Measurements from ENCODE around the gene PPP6R2. TPM values are rescaled to one million over a fixed set of nuclear protein-coding genes. Genes with fewer than 3 reads are reported as not detected.

Gene PPP6R2
- total and polyA plus RNA-seq, 2 donors (not counting 3 experiments of a cell fraction or from before 2014, with no cell fraction given): 38.6 to 54.6 TPM

- no peak for FAIRE-seq
- DNase-seq (ENCODE audit: low read depth, low spot score): no peak
- no peaks in the 10 kb centered on the region for H4K20me1 ChIP-seq (replicated peaks; ENCODE audit: control insufficient read depth, extremely low read depth, insufficient read depth, low read length)
- no peak for TF ChIP-seq JUN (IDR thresholded peaks at IDR 0.05; ENCODE audit: borderline replicate concordance, insufficient read depth, insufficient read length, low read depth)
- TF ChIP-seq, protein P1, sequence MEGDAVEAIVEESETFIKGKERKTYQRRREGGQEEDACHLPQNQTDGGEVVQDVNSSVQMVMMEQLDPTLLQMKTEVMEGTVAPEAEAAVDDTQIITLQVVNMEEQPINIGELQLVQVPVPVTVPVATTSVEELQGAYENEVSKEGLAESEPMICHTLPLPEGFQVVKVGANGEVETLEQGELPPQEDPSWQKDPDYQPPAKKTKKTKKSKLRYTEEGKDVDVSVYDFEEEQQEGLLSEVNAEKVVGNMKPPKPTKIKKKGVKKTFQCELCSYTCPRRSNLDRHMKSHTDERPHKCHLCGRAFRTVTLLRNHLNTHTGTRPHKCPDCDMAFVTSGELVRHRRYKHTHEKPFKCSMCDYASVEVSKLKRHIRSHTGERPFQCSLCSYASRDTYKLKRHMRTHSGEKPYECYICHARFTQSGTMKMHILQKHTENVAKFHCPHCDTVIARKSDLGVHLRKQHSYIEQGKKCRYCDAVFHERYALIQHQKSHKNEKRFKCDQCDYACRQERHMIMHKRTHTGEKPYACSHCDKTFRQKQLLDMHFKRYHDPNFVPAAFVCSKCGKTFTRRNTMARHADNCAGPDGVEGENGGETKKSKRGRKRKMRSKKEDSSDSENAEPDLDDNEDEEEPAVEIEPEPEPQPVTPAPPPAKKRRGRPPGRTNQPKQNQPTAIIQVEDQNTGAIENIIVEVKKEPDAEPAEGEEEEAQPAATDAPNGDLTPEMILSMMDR (IDR thresholded peaks at IDR 0.05; ENCODE audit: extremely low read depth in 1 of 2, insufficient read depth in 1 of 2, low read depth in 1 of 2, low read length in 2 of 2): no peak
- TF ChIP-seq MAX (IDR thresholded peaks at IDR 0.05; ENCODE audit: insufficient read depth, insufficient read length): no peak
- no peak for TF ChIP-seq POLR2A (IDR thresholded peaks at IDR 0.05; ENCODE audit: low read depth, low read length)
- TF ChIP-seq FOS (IDR thresholded peaks at IDR 0.05; ENCODE audit: borderline replicate concordance, insufficient read depth, low read length): no peak
- no peak for TF ChIP-seq EZH2 (IDR thresholded peaks at IDR 0.05; ENCODE audit: borderline replicate concordance, low read depth, low read length, severe bottlenecking)
- no peak for TF ChIP-seq MYC (IDR thresholded peaks at IDR 0.05; ENCODE audit: low read depth, low read length)
- TF ChIP-seq GATA2 (IDR thresholded peaks at IDR 0.05; ENCODE audit: insufficient read depth, insufficient read length, low read depth, low read length): no peak
- TF ChIP-seq POLR2AphosphoS5 (IDR thresholded peaks at IDR 0.05; ENCODE audit: insufficient read depth, low read depth, low read length): no peak
- H3K9ac ChIP-seq (replicated peaks; ENCODE audit: extremely low read depth, insufficient read depth, low read length): no peak overlapping the region
- H2AFZ ChIP-seq (ENCODE audit: low read depth, low read length): no peak overlapping the region
- no peak overlapping the region for H3K4me2 ChIP-seq (ENCODE audit: insufficient read depth, low read length)
- no peak overlapping the region for H3K4me3 ChIP-seq (replicated peaks in 1 of 3; ENCODE audit: insufficient read depth in 1 of 3, low read depth in 1 of 3, low read length in 3 of 3)
- no peaks in the 10 kb centered on the region for H3K9me1 ChIP-seq (replicated peaks; ENCODE audit: control insufficient read depth, extremely low read depth, insufficient read depth, low read length)
- dilution Hi-C loops (cut with MboI; ENCODE audit: extremely low pct_ligation_motif_present, low sequenced_read_pairs): no loop called here
- no peaks in the 10 kb centered on the region for H3K9me3 ChIP-seq (replicated peaks; ENCODE audit: control insufficient read depth, insufficient read depth, low read length)
- H3K27ac ChIP-seq (ENCODE audit: insufficient read depth, low read depth, low read length): no peak overlapping the region
- no peaks in the 10 kb centered on the region for H3K79me2 ChIP-seq (ENCODE audit: control insufficient read depth, insufficient read depth, low read length)
- intact Hi-C loops (cut with micrococcal nuclease): no loop called here
- H3K4me1 ChIP-seq (ENCODE audit: control insufficient read depth, extremely low read depth, insufficient read depth, low read length): peaks cover 13% of the 10 kb centered on the region
- H3K27me3 ChIP-seq (ENCODE audit: control insufficient read depth in 2 of 2, insufficient read depth in 2 of 2, low read length in 2 of 2): no peaks in the 10 kb centered on the region
- no peaks in the 10 kb centered on the region for H3K36me3 ChIP-seq (ENCODE audit: control insufficient read depth in 2 of 2, extremely low read depth in 1 of 2, insufficient read depth in 2 of 2, low read length in 2 of 2)
- CTCF ChIA-PET: no interaction called here
- POLR2A ChIA-PET: no interaction called here
- no TSS peak for BruUV-seq (replicated peaks)
Observed at GRCh38 chr22:50313600-50313999, 29.5 kb upstream of the PPP6R2 start.
